ENCODE measurements around the gene TLR7.

- TF ChIP-seq YY1 (IDR thresholded peaks at IDR 0.05; ENCODE audit: insufficient read depth, insufficient read length) (no peak), ZNF274 (IDR thresholded peaks at IDR 0.05; ENCODE audit: low read depth, low read length) (no peak)
These were observed 65.4 kb downstream of the TLR7 start for GRCh38 chrX:12932244-12932643.

Measured in NT2/D1 (cell line).